B cell (primary cell): Measurements from ENCODE around the gene MCHR2. TPM values are rescaled to one million over a fixed set of nuclear protein-coding genes. Genes with fewer than 3 reads are reported as not detected.

Source experiments
- ATAC-seq: fragments of 200-7000 bp; cut with Tn5 transposase; one replicate; pipeline ENCODE4 v1.10.0; 2021; ENCODE audit warnings: low read depth, mild to moderate bottlenecking, moderate number of reproducible peaks, moderate library complexity
- CTCF ChIA-PET: fragments of 350-600 bp; sonication (Branson Sonifier 250); formaldehyde crosslinking; loops from one replicate; lab custom pipeline; 2021; ENCODE audit warnings: antibody characterized with exemption, inconsistent platforms; lab: Charles Lee
- POLR2A ChIA-PET: fragments of 350-600 bp; sonication (Branson Sonifier 250); formaldehyde crosslinking; loops from one replicate; lab custom pipeline; 2021; ENCODE audit warnings: antibody characterized with exemption; lab: Charles Lee
- DNase-seq: peaks from one replicate; pipeline ENCODE4 v3.0.0; 2013
- H2AFZ ChIP-seq: 2 replicates; pipeline ENCODE4 v1.6.1; 2012; ENCODE audit warnings: mild to moderate bottlenecking, low read depth, low read length; ENCODE audit not compliant: insufficient read depth, poor library complexity, severe bottlenecking
- H3K27ac ChIP-seq, 2 donors: 1 replicate in 1 of 2; 2 replicates in 1 of 2; pipeline ENCODE4 v1.5.1; 2012 to 2013; ENCODE audit warnings: low read length in 2 of 2, mild to moderate bottlenecking in 2 of 2, moderate library complexity in 1 of 2
- H3K27me3 ChIP-seq, 4 experiments: fragments of 200-600 bp in 1 of 4; sonication (generic) in 1 of 4; replicated peaks in 1 of 4; 1 replicate in 2 of 4; 2 replicates in 2 of 4; pipeline versions ENCODE4 v1.6.1 to v1.7.0; 2013 to 2016; ENCODE audit warnings: low read length in 3 of 4, mild to moderate bottlenecking in 2 of 4, mixed read lengths in 1 of 4, moderate library complexity in 1 of 4; ENCODE audit not compliant: insufficient read depth in 4 of 4, control insufficient read depth in 3 of 4; ENCODE audit errors: control extremely low read depth in 1 of 4
- H3K36me3 ChIP-seq, 2 experiments: replicated peaks in 1 of 2; 1 replicate in 1 of 2; 2 replicates in 1 of 2; pipeline versions ENCODE4 v1.6.1 to v1.7.1; 2013; ENCODE audit warnings: low read length in 1 of 2; ENCODE audit not compliant: insufficient read depth in 2 of 2, control insufficient read depth in 1 of 2; ENCODE audit errors: control extremely low read depth in 1 of 2, extremely low read depth in 1 of 2
- H3K4me1 ChIP-seq, 2 donors: fragments of 200-600 bp in 1 of 2; sonication (generic) in 1 of 2; 1 replicate in 1 of 2; 2 replicates in 1 of 2; pipeline versions ENCODE4 v1.5.1 to v1.6.1; 2013 to 2017; ENCODE audit warnings: low read length in 2 of 2; ENCODE audit not compliant: control insufficient read depth in 2 of 2, insufficient read depth in 2 of 2
- H3K4me2 ChIP-seq: replicated peaks from 2 replicates; pipeline ENCODE3; 2012; ENCODE audit warnings: mild to moderate bottlenecking, low read depth, low read length; ENCODE audit not compliant: poor library complexity, severe bottlenecking
- H3K4me3 ChIP-seq, 5 experiments: fragments of 200-600 bp in 1 of 5; sonication (generic) in 1 of 5; 1 replicate in 3 of 5; 2 replicates in 2 of 5; pipeline versions ENCODE4 v1.5.1 to v1.7.0; 2011 to 2016; ENCODE audit warnings: low read length in 4 of 5, mild to moderate bottlenecking in 4 of 5, low read depth in 2 of 5, control low read depth in 1 of 5, moderate library complexity in 1 of 5; ENCODE audit not compliant: insufficient read depth in 1 of 5; ENCODE audit errors: control extremely low read depth in 1 of 5, extremely low read depth in 1 of 5
- H3K79me2 ChIP-seq: fragments of 200-600 bp; sonication (generic); one replicate; pipeline ENCODE4 v1.6.0; 2016; ENCODE audit warnings: low read length; ENCODE audit not compliant: control insufficient read depth, insufficient read depth
- H3K9ac ChIP-seq: fragments of 200-600 bp; sonication (generic); 2 replicates; pipeline ENCODE4 v1.6.1; 2017; ENCODE audit warnings: mild to moderate bottlenecking, low read length, moderate library complexity
- H3K9me3 ChIP-seq, 3 donors: one replicate each; pipeline versions ENCODE4 v1.6.1 to v1.7.1; 2013; ENCODE audit warnings: low read length in 2 of 3; ENCODE audit not compliant: control insufficient read depth in 2 of 3, insufficient read depth in 1 of 3; ENCODE audit errors: control extremely low read depth in 1 of 3
- H4K20me1 ChIP-seq: 2 replicates; pipeline ENCODE4 v1.6.0; 2012; ENCODE audit warnings: mild to moderate bottlenecking, low read length; ENCODE audit not compliant: insufficient read depth, control insufficient read depth, poor library complexity, severe bottlenecking
- H3K27ac Mint-ChIP-seq: one replicate; pipeline ENCODE4 v1.8.0; 2021; ENCODE audit warnings: mixed read lengths
- H3K27me3 Mint-ChIP-seq: one replicate; pipeline ENCODE4 v1.8.0; 2021; ENCODE audit warnings: mixed read lengths
- H3K4me1 Mint-ChIP-seq: one replicate; pipeline ENCODE4 v1.8.0; 2021; ENCODE audit warnings: mixed read lengths
- H3K4me3 Mint-ChIP-seq: one replicate; pipeline ENCODE4 v1.8.0; 2021; ENCODE audit warnings: mixed read lengths
- H3K9me3 Mint-ChIP-seq: one replicate; pipeline ENCODE4 v1.8.0; 2022; ENCODE audit warnings: mixed read lengths; ENCODE audit not compliant: insufficient read depth
- EZH2 ChIP-seq: IDR thresholded peaks from 2 replicates; pipeline ENCODE4 v1.6.1; 2012; ENCODE audit warnings: borderline replicate concordance, low read depth, mild to moderate bottlenecking, moderate library complexity, low read length; ENCODE audit not compliant: insufficient read depth, poor library complexity, severe bottlenecking
- WGBS: methylation state at CpG from one replicate; pipeline ENCODE4 v1.1.5; 2013; ENCODE audit warnings: missing lambda C conversion rate; ENCODE audit not compliant: insufficient coverage; 5-methylcytosine and 5-hydroxymethylcytosine counted together
- intact Hi-C: fragments of 100-400 bp; cut with micrococcal nuclease; formaldehyde crosslinking; loops from one replicate; pipeline ENCODE4 v1.10.0; 2022
- polyA plus RNA-seq: library from polyadenylated mRNA; depleted of rRNA; stranded (reverse); fragments of >200 nt; gene quantifications from 2 replicates; pipeline ENCODE4 v1.2.3, GENCODE V29; 2012
- total RNA-seq, 2 donors: library from RNA; stranded (reverse); fragments of 120-200 nt in 1 of 2; gene quantifications; 1 replicate in 1 of 2; 2 replicates in 1 of 2; pipeline versions ENCODE4 v1.2.3 to v1.2.4, GENCODE V29; 2013 to 2022
- TF ChIP-seq, protein P1 (sequence below): fragments of 200-600 bp; IDR thresholded peaks from one replicate; pipeline ENCODE4 v1.8.0; 2022; ENCODE audit warnings: antibody characterized with exemption, mild to moderate bottlenecking

The MCHR2 gene
- total and polyA plus RNA-seq, 2 donors (not counting 1 experiment from before 2014, with no cell fraction given) = not detected

GRCh38 chr6:99875068-99875467, 119.0 kb downstream of the MCHR2 start:
- Mint-ChIP-seq H3K4me1 (no peaks in the 10 kb centered on the region), H3K27me3 (peaks cover 19% of the 10 kb centered on the region), H3K27ac (no peak overlapping the region), H3K4me3 (no peak overlapping the region), H3K9me3 (no peaks in the 10 kb centered on the region)
- Histone ChIP-seq H3K4me2 (no peak overlapping the region), H3K27me3 (peaks cover 0 to 3% (median 3%) of the 10 kb centered on the region in 4 experiments), H3K4me3 (no peak overlapping the region), H3K79me2 (no peaks in the 10 kb centered on the region), H2AFZ (no peak overlapping the region), H4K20me1 (no peaks in the 10 kb centered on the region), H3K4me1 (no peaks in the 10 kb centered on the region), H3K9ac (no peak overlapping the region), H3K36me3 (no peaks in the 10 kb centered on the region), H3K27ac (no peak overlapping the region), H3K9me3 (no peaks in the 10 kb centered on the region)
- ChIA-PET CTCF (interaction anchor here (0.9 to 1.5 kb wide), 2 partner anchors 9 to 14 kb away, joined by 3 to 4 read pairs; no protein-coding TSS in a partner anchor), POLR2A (no interaction called here)
- intact Hi-C loops = no loop called here
- 100% methylated on average over 2 of the region's 4 CpGs for WGBS
- no peak for ATAC-seq
- TF ChIP-seq, protein P1, sequence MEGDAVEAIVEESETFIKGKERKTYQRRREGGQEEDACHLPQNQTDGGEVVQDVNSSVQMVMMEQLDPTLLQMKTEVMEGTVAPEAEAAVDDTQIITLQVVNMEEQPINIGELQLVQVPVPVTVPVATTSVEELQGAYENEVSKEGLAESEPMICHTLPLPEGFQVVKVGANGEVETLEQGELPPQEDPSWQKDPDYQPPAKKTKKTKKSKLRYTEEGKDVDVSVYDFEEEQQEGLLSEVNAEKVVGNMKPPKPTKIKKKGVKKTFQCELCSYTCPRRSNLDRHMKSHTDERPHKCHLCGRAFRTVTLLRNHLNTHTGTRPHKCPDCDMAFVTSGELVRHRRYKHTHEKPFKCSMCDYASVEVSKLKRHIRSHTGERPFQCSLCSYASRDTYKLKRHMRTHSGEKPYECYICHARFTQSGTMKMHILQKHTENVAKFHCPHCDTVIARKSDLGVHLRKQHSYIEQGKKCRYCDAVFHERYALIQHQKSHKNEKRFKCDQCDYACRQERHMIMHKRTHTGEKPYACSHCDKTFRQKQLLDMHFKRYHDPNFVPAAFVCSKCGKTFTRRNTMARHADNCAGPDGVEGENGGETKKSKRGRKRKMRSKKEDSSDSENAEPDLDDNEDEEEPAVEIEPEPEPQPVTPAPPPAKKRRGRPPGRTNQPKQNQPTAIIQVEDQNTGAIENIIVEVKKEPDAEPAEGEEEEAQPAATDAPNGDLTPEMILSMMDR = no peak
- no peak for TF ChIP-seq EZH2
- no peak for DNase-seq

DNA sequence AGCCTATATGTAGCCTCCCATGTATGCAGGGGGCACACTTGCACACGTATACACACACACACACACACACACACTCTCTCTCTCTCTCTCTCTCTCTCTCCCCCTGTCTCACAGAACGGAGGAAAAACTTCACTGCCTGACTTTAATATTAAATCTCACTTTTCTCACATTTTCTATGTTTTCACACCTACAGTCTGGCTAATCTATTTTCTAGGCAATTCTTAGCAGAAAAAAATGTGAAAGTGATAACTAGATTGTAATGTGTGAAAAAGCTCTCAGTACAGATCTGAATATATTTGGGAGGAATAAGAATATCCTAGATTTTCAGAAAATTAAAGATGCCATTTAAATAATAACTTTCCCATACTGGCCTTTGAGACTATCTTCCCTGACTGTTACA, 120.9 kb downstream of the MCHR2 start:
- no peak overlapping the region for H3K27ac Mint-ChIP-seq
- H3K4me3 Mint-ChIP-seq = no peak overlapping the region
- TF ChIP-seq, protein P1 = no peak
- no peak for TF ChIP-seq EZH2
- Histone ChIP-seq H3K27me3 (peaks cover 0 to 17% (median 3%) of the 10 kb centered on the region in 4 experiments), H3K27ac (no peak overlapping the region), H3K9me3 (no peaks in the 10 kb centered on the region), H3K4me1 (peaks cover 0 to 3% of the 10 kb centered on the region in 2 donors), H3K4me2 (no peak overlapping the region), H3K9ac (no peak overlapping the region), H3K36me3 (no peaks in the 10 kb centered on the region), H2AFZ (no peak overlapping the region), H3K4me3 (no peak overlapping the region), H4K20me1 (no peaks in the 10 kb centered on the region), H3K79me2 (no peaks in the 10 kb centered on the region)
- 82% methylated on average over 1 of the region's 2 CpGs for WGBS
- ATAC-seq = no peak
- H3K4me1 Mint-ChIP-seq = peaks cover 4% of the 10 kb centered on the region
- H3K27me3 Mint-ChIP-seq = peaks cover 22% of the 10 kb centered on the region
- ChIA-PET CTCF (no interaction called here), POLR2A (no interaction called here)
- DNase-seq = no peak
- intact Hi-C loops = no loop called here
- no peaks in the 10 kb centered on the region for H3K9me3 Mint-ChIP-seq
